Mesenchymal stem cell (in vitro differentiated cells and primary cell): ENCODE results near the gene MTFR1L.

Source experiments
- DNase-seq: peaks from one replicate; pipeline ENCODE4 v3.0.0-alpha.2; 2013
- H2AFZ ChIP-seq: one replicate; pipeline ENCODE4 v1.6.1; 2013; ENCODE audit warnings: low read depth, mild to moderate bottlenecking, control low read depth, inconsistent platforms, low read length, moderate library complexity
- H2AK5ac ChIP-seq: 2 replicates; pipeline ENCODE4 v1.6.1; 2013; ENCODE audit warnings: low read length, moderate library complexity, mild to moderate bottlenecking, inconsistent platforms; ENCODE audit not compliant: severe bottlenecking
- H2BK120ac ChIP-seq: one replicate; pipeline ENCODE4 v1.6.1; 2013; ENCODE audit warnings: low read depth, mild to moderate bottlenecking, inconsistent platforms, low read length, moderate library complexity
- H2BK12ac ChIP-seq, 2 experiments: one replicate each; pipeline ENCODE4 v1.6.1; 2013; ENCODE audit warnings: inconsistent platforms in 2 of 2, low read length in 2 of 2, mild to moderate bottlenecking in 2 of 2, moderate library complexity in 2 of 2, control low read depth in 1 of 2
- H2BK15ac ChIP-seq: one replicate; pipeline ENCODE4 v1.6.1; 2013; ENCODE audit warnings: mild to moderate bottlenecking, low read depth, inconsistent platforms; ENCODE audit not compliant: poor library complexity, severe bottlenecking
- H2BK5ac ChIP-seq: 2 replicates; pipeline ENCODE4 v1.6.1; 2013; ENCODE audit warnings: low read depth, mild to moderate bottlenecking, low read length, control low read depth, inconsistent platforms; ENCODE audit not compliant: poor library complexity, severe bottlenecking
- H3K14ac ChIP-seq, 2 experiments: one replicate each; pipeline ENCODE4 v1.6.1; 2013; ENCODE audit warnings: inconsistent platforms in 2 of 2, low read length in 2 of 2, control low read depth in 1 of 2, mild to moderate bottlenecking in 1 of 2, moderate library complexity in 1 of 2
- H3K18ac ChIP-seq, 2 experiments: one replicate each; pipeline ENCODE4 v1.6.1; 2013; ENCODE audit warnings: inconsistent platforms in 2 of 2, low read length in 2 of 2, control low read depth in 1 of 2, low read depth in 1 of 2, mild to moderate bottlenecking in 1 of 2
- H3K23ac ChIP-seq, 2 experiments: one replicate each; pipeline ENCODE4 v1.6.1; 2013; ENCODE audit warnings: inconsistent platforms in 2 of 2, low read length in 2 of 2, mild to moderate bottlenecking in 2 of 2, moderate library complexity in 2 of 2, control low read depth in 1 of 2
- H3K27ac ChIP-seq: 2 replicates; pipeline ENCODE4 v1.5.1; 2013; ENCODE audit warnings: mild to moderate bottlenecking, moderate library complexity, low read length, control low read depth, inconsistent platforms; ENCODE audit not compliant: poor library complexity, severe bottlenecking
- H3K27me3 ChIP-seq, 2 experiments: 2 replicates each; pipeline versions ENCODE4 v1.6.1 to v1.7.0; 2013; ENCODE audit warnings: low read length in 2 of 2, mild to moderate bottlenecking in 2 of 2, moderate library complexity in 2 of 2, control low read depth in 1 of 2, inconsistent platforms in 1 of 2; ENCODE audit not compliant: control insufficient read depth in 1 of 2, insufficient read depth in 1 of 2
- H3K36me3 ChIP-seq, 2 experiments: 2 replicates each; pipeline versions ENCODE4 v1.6.1 to v1.7.0; 2013; ENCODE audit warnings: low read length in 2 of 2, control low read depth in 1 of 2, inconsistent platforms in 1 of 2, low read depth in 1 of 2, mild to moderate bottlenecking in 1 of 2; ENCODE audit not compliant: insufficient read depth in 2 of 2, control insufficient read depth in 1 of 2
- H3K4ac ChIP-seq, 2 experiments: one replicate each; pipeline ENCODE4 v1.6.1; 2013; ENCODE audit warnings: inconsistent platforms in 2 of 2, low read length in 2 of 2, mild to moderate bottlenecking in 2 of 2, moderate library complexity in 2 of 2, control low read depth in 1 of 2, low read depth in 1 of 2
- H3K4me1 ChIP-seq: 2 replicates; pipeline ENCODE4 v1.6.1; 2013; ENCODE audit warnings: low read depth, low read length, control low read depth; ENCODE audit not compliant: control insufficient read depth, insufficient read depth
- H3K4me2 ChIP-seq: 2 replicates; pipeline ENCODE4 v1.6.1; 2013; ENCODE audit warnings: low read length, mild to moderate bottlenecking, inconsistent platforms; ENCODE audit not compliant: poor library complexity, severe bottlenecking
- H3K4me3 ChIP-seq, 2 experiments: 2 replicates each; pipeline versions ENCODE4 v1.5.1 to v1.7.0; 2013; ENCODE audit warnings: low read length in 2 of 2, mild to moderate bottlenecking in 2 of 2, control low read depth in 1 of 2, low read depth in 1 of 2; ENCODE audit not compliant: insufficient read depth in 1 of 2
- H3K79me1 ChIP-seq: replicated peaks from 2 replicates; pipeline ENCODE4 v1.6.1; 2013; ENCODE audit warnings: mild to moderate bottlenecking, control low read depth, low read length, inconsistent platforms; ENCODE audit not compliant: poor library complexity, severe bottlenecking
- H3K9ac ChIP-seq: 2 replicates; pipeline ENCODE4 v1.7.0; 2013; ENCODE audit warnings: mild to moderate bottlenecking, low read length, moderate library complexity
- H3K9me3 ChIP-seq: 2 replicates; pipeline ENCODE4 v1.7.0; 2013; ENCODE audit warnings: mild to moderate bottlenecking, low read length; ENCODE audit not compliant: control insufficient read depth
- H4K8ac ChIP-seq: one replicate; pipeline ENCODE4 v1.6.1; 2013; ENCODE audit warnings: inconsistent platforms, mild to moderate bottlenecking, low read length, moderate library complexity
- H4K91ac ChIP-seq: one replicate; pipeline ENCODE4 v1.6.1; 2013; ENCODE audit warnings: mild to moderate bottlenecking, low read length, inconsistent platforms
- WGBS: methylation state at CpG from one replicate; pipeline ENCODE4 v1.1.7; 2013; ENCODE audit warnings: mixed read lengths; 5-methylcytosine and 5-hydroxymethylcytosine counted together

The MTFR1L gene

GRCh38 chr1:25781130-25781433 is 38.7 kb upstream of the MTFR1L start:
- 68% methylated on average over 3 of the region's 3 CpGs for WGBS
- peaks cover 5% of the 10 kb centered on the region for H3K4me1 ChIP-seq
- H3K79me1 ChIP-seq: no peaks in the 10 kb centered on the region
- peaks cover 0 to 80% of the 10 kb centered on the region in 2 experiments for H3K36me3 ChIP-seq
- peak overlapping the region in 1 of 2 experiments; percentile 25 for H3K18ac ChIP-seq
- H3K4ac ChIP-seq: no peak overlapping the region
- H2AFZ ChIP-seq: no peak overlapping the region
- H2BK12ac ChIP-seq: peak overlapping the region in 1 of 2 experiments; percentile 45
- no peak overlapping the region for H3K9ac ChIP-seq
- H4K8ac ChIP-seq: no peak overlapping the region
- H3K23ac ChIP-seq: no peak overlapping the region
- DNase-seq: no peak
- H3K27ac ChIP-seq: no peak overlapping the region
- H3K4me2 ChIP-seq: no peak overlapping the region
- H3K27me3 ChIP-seq: no peaks in the 10 kb centered on the region
- no peak overlapping the region for H3K4me3 ChIP-seq
- no peak overlapping the region for H2AK5ac ChIP-seq
- H3K14ac ChIP-seq: peak overlapping the region in 1 of 2 experiments; percentile 76
- H3K9me3 ChIP-seq: no peaks in the 10 kb centered on the region
- no peak overlapping the region for H2BK120ac ChIP-seq
- no peak overlapping the region for H4K91ac ChIP-seq
- no peak overlapping the region for H2BK15ac ChIP-seq
- no peak overlapping the region for H2BK5ac ChIP-seq

- Histone ChIP-seq H3K18ac (no peak overlapping the region), H2BK120ac (no peak overlapping the region), H2AFZ (no peak overlapping the region), H3K79me1 (no peaks in the 10 kb centered on the region), H2BK12ac (no peak overlapping the region), H3K27ac (no peak overlapping the region), H2AK5ac (no peak overlapping the region), H3K36me3 (peaks cover 0 to 71% of the 10 kb centered on the region in 2 experiments), H3K4ac (no peak overlapping the region), H3K23ac (no peak overlapping the region), H4K8ac (no peak overlapping the region), H3K9me3 (no peaks in the 10 kb centered on the region), H4K91ac (peak overlapping the region; percentile 16), H3K4me1 (peaks cover 8% of the 10 kb centered on the region), H3K27me3 (no peaks in the 10 kb centered on the region), H3K4me3 (no peak overlapping the region), H2BK5ac (no peak overlapping the region), H2BK15ac (no peak overlapping the region), H3K9ac (no peak overlapping the region), H3K4me2 (no peak overlapping the region), H3K14ac (no peak overlapping the region)
- WGBS: 88% methylated on average over 18 of the region's 18 CpGs
- DNase-seq: no peak
Observed at GRCh38 chr1:25782608-25783201, 37.0 kb upstream of the MTFR1L start.

- Histone ChIP-seq H3K27ac (no peak overlapping the region), H2BK12ac (no peak overlapping the region), H3K79me1 (no peaks in the 10 kb centered on the region), H3K4me1 (peaks cover 8% of the 10 kb centered on the region), H4K8ac (no peak overlapping the region), H2AK5ac (no peak overlapping the region), H2BK120ac (no peak overlapping the region), H3K9ac (no peak overlapping the region), H3K23ac (no peak overlapping the region), H3K36me3 (peaks cover 0 to 60% of the 10 kb centered on the region in 2 experiments), H2BK15ac (no peak overlapping the region), H3K4ac (no peak overlapping the region), H3K27me3 (no peaks in the 10 kb centered on the region), H3K4me3 (no peak overlapping the region), H3K4me2 (no peak overlapping the region), H4K91ac (no peak overlapping the region), H2AFZ (no peak overlapping the region), H3K14ac (no peak overlapping the region), H3K9me3 (no peaks in the 10 kb centered on the region), H2BK5ac (no peak overlapping the region), H3K18ac (no peak overlapping the region)
- peak; percentile 68 for DNase-seq
- 39% methylated on average over 9 of the region's 9 CpGs for WGBS
Observed at GRCh38 chr1:25784575-25785051, 35.1 kb upstream of the MTFR1L start.

- Histone ChIP-seq H3K36me3 (peaks cover 0 to 55% of the 10 kb centered on the region in 2 experiments), H3K4me2 (no peak overlapping the region), H2BK15ac (no peak overlapping the region), H2AFZ (no peak overlapping the region), H3K9ac (no peak overlapping the region), H2BK12ac (no peak overlapping the region), H3K27ac (no peak overlapping the region), H3K14ac (no peak overlapping the region), H3K18ac (no peak overlapping the region), H3K27me3 (peaks cover 0 to 8% of the 10 kb centered on the region in 2 experiments), H3K9me3 (no peaks in the 10 kb centered on the region), H3K4me1 (peaks cover 6% of the 10 kb centered on the region), H4K8ac (no peak overlapping the region), H3K79me1 (no peaks in the 10 kb centered on the region), H2BK5ac (no peak overlapping the region), H2BK120ac (no peak overlapping the region), H2AK5ac (no peak overlapping the region), H4K91ac (no peak overlapping the region), H3K23ac (no peak overlapping the region), H3K4me3 (no peak overlapping the region), H3K4ac (no peak overlapping the region)
- DNase-seq: no peak
- WGBS: 92% methylated on average over 9 of the region's 10 CpGs
Observed at GRCh38 chr1:25785333-25786067, 34.3 kb upstream of the MTFR1L start.
